ENCODE results near the gene KIRREL2.
"Not testable (repeated sequence)": the region's sequence is repeated elsewhere in the genome, so short reads cannot be mapped to it uniquely, and the experiment has no call there.

KIRREL2 gene

GRCh38 chr19:35870124-35870736, 13.5 kb downstream of the KIRREL2 start:
- DNase-seq (ENCODE audit: low read depth), result not testable (repeated sequence)

GRCh38 chr19:35870798-35871197, 14.1 kb downstream of the KIRREL2 start:
- DNase-seq (ENCODE audit: low read depth), result no peak

- no peak for DNase-seq (ENCODE audit: low read depth)
These were observed 14.9 kb downstream of the KIRREL2 start for GRCh38 chr19:35871611-35872010.

- no peak for DNase-seq (ENCODE audit: low read depth)
These were observed 15.5 kb downstream of the KIRREL2 start for GRCh38 chr19:35872180-35872579.

- DNase-seq (ENCODE audit: low read depth), result no peak
These were observed 17.8 kb downstream of the KIRREL2 start for GRCh38 chr19:35874392-35874930.

- no peak for DNase-seq (ENCODE audit: low read depth)
These were observed 22.4 kb downstream of the KIRREL2 start for GRCh38 chr19:35879068-35879467.

GRCh38 chr19:35879770-35880317, 23.1 kb downstream of the KIRREL2 start:
- no peak for DNase-seq (ENCODE audit: low read depth)

GRCh38 chr19:35882114-35882832, 25.6 kb downstream of the KIRREL2 start:
- DNase-seq (ENCODE audit: low read depth), result no peak

GRCh38 chr19:35883882-35884281, 27.2 kb downstream of the KIRREL2 start:
- DNase-seq (ENCODE audit: low read depth), result no peak

GRCh38 chr19:35885225-35885738, 28.6 kb downstream of the KIRREL2 start:
- DNase-seq (ENCODE audit: low read depth), result no peak

GRCh38 chr19:35885904-35886303, 29.2 kb downstream of the KIRREL2 start:
- DNase-seq (ENCODE audit: low read depth), result no peak

GRCh38 chr19:35887197-35887596, 30.5 kb downstream of the KIRREL2 start:
- no peak for DNase-seq (ENCODE audit: low read depth)

- no peak for DNase-seq (ENCODE audit: low read depth)
These were observed 31.7 kb downstream of the KIRREL2 start for GRCh38 chr19:35888398-35888797.

GRCh38 chr19:35889370-35890112, 32.8 kb downstream of the KIRREL2 start:
- no peak for DNase-seq (ENCODE audit: low read depth)

GRCh38 chr19:35890113-35890650, 33.5 kb downstream of the KIRREL2 start:
- no peak for DNase-seq (ENCODE audit: low read depth)

- DNase-seq (ENCODE audit: low read depth), result not testable (repeated sequence)
These were observed 35.1 kb downstream of the KIRREL2 start for GRCh38 chr19:35891819-35892218.

GRCh38 chr19:35894342-35894741, 37.6 kb downstream of the KIRREL2 start:
- DNase-seq (ENCODE audit: low read depth), result no peak

GRCh38 chr19:35895911-35896642, 39.4 kb downstream of the KIRREL2 start:
- DNase-seq (ENCODE audit: low read depth), result no peak

- DNase-seq (ENCODE audit: low read depth), result no peak
These were observed 39.9 kb downstream of the KIRREL2 start for GRCh38 chr19:35896643-35897040.

GRCh38 chr19:35897706-35898451, 41.2 kb downstream of the KIRREL2 start:
- no peak for DNase-seq (ENCODE audit: low read depth)

GRCh38 chr19:35898499-35898809, 41.7 kb downstream of the KIRREL2 start:
- DNase-seq (ENCODE audit: low read depth), result no peak
